H1 (cell line): ENCODE data around the gene CD151. TPM values are rescaled to one million over a fixed set of nuclear protein-coding genes. Genes with fewer than 3 reads are reported as not detected.

Experiments used
- CTCF ChIA-PET: fragments of 300-600 bp; sonication (Branson Sonifier 250); formaldehyde crosslinking; loops from one replicate; lab custom pipeline; 2021; ENCODE audit not compliant: partially characterized antibody; lab: Charles Lee
- POLR2A ChIA-PET: fragments of 300-600 bp; sonication (Branson Sonifier 250); formaldehyde crosslinking; loops from one replicate; lab custom pipeline; 2021; ENCODE audit warnings: inconsistent platforms; ENCODE audit not compliant: partially characterized antibody; lab: Charles Lee
- DNase-seq, 2 experiments: peaks; one replicate each; pipeline versions ENCODE4 v3.0.0 to v3.0.0-alpha.2; 2010 to 2022; ENCODE audit warnings: low spot score in 2 of 2, low read depth in 1 of 2, mixed read lengths in 1 of 2
- FAIRE-seq: peaks from 2 replicates; lab custom pipeline; 2011; peaks lifted over from hg19 to GRCh38; lab: Jason Lieb, UNC
- H2AFZ ChIP-seq: 2 replicates; pipeline ENCODE4 v1.8.1; 2012; ENCODE audit warnings: low read length, inconsistent platforms
- H2AK5ac ChIP-seq: 2 replicates; pipeline ENCODE4 v1.6.1; 2013; ENCODE audit warnings: low read depth, low read length
- H2BK120ac ChIP-seq: replicated peaks from 2 replicates; pipeline ENCODE3; 2013; ENCODE audit warnings: low read depth, low read length, inconsistent platforms
- H2BK12ac ChIP-seq: 2 replicates; pipeline ENCODE4 v1.6.1; 2013; ENCODE audit warnings: low read depth, low read length
- H2BK15ac ChIP-seq: 2 replicates; pipeline ENCODE4 v1.6.1; 2013; ENCODE audit warnings: low read length
- H2BK20ac ChIP-seq: 2 replicates; pipeline ENCODE4 v1.6.1; 2013; ENCODE audit warnings: low read length
- H2BK5ac ChIP-seq: 2 replicates; pipeline ENCODE4 v1.6.1; 2013; ENCODE audit warnings: low read depth, low read length
- H3K14ac ChIP-seq: 2 replicates; pipeline ENCODE4 v1.6.1; 2013; ENCODE audit warnings: inconsistent platforms; ENCODE audit not compliant: insufficient read length
- H3K18ac ChIP-seq: 2 replicates; pipeline ENCODE4 v1.6.1; 2013; ENCODE audit warnings: low read length; ENCODE audit errors: extremely low read depth
- H3K23ac ChIP-seq: 2 replicates; pipeline ENCODE4 v1.6.1; 2013; ENCODE audit warnings: inconsistent platforms; ENCODE audit not compliant: insufficient read length
- H3K23me2 ChIP-seq: 2 replicates; pipeline ENCODE4 v1.6.1; 2013; ENCODE audit warnings: low read depth, low read length
- H3K27ac ChIP-seq: 2 replicates; pipeline ENCODE4 v1.6.1; 2011; ENCODE audit warnings: low read depth, low read length, inconsistent platforms
- H3K27me3 ChIP-seq, 4 experiments: replicated peaks in 1 of 4; 1 replicate in 1 of 4; 2 replicates in 3 of 4; pipeline versions ENCODE4 v1.6.1 to v1.8.1; 2011 to 2013; ENCODE audit warnings: low read length in 3 of 4, mild to moderate bottlenecking in 3 of 4, inconsistent platforms in 2 of 4, mixed read lengths in 2 of 4, moderate library complexity in 1 of 4; ENCODE audit not compliant: control insufficient read depth in 3 of 4, insufficient read depth in 3 of 4; ENCODE audit errors: extremely low read depth in 1 of 4
- H3K36me3 ChIP-seq, 4 experiments: 2 replicates each; pipeline versions ENCODE4 v1.6.1 to v1.8.1; 2011 to 2013; ENCODE audit warnings: mild to moderate bottlenecking in 4 of 4, low read length in 3 of 4, moderate library complexity in 2 of 4, control low read depth in 1 of 4, inconsistent platforms in 1 of 4; ENCODE audit not compliant: insufficient read depth in 4 of 4, control insufficient read depth in 2 of 4
- H3K4ac ChIP-seq: replicated peaks from 2 replicates; pipeline ENCODE3; 2013; ENCODE audit warnings: low read length, low read depth, mixed read lengths, inconsistent platforms; ENCODE audit not compliant: insufficient read length
- H3K4me1 ChIP-seq, 4 experiments: replicated peaks in 1 of 4; 1 replicate in 1 of 4; 2 replicates in 3 of 4; pipeline versions ENCODE4 v1.6.1 to v1.8.1; 2011 to 2013; ENCODE audit warnings: low read length in 3 of 4, inconsistent platforms in 2 of 4, mixed read lengths in 1 of 4; ENCODE audit not compliant: insufficient read depth in 4 of 4, control insufficient read depth in 3 of 4
- H3K4me2 ChIP-seq, 2 experiments: 2 replicates each; pipeline versions ENCODE4 v1.6.1 to v1.8.1; 2011 to 2013; ENCODE audit warnings: low read depth in 2 of 2, low read length in 2 of 2, control low read depth in 1 of 2, inconsistent platforms in 1 of 2, mild to moderate bottlenecking in 1 of 2; ENCODE audit not compliant: insufficient read depth in 1 of 2
- H3K4me3 ChIP-seq, 4 experiments: fragments of 200-600, 300-600 bp in 1 of 4; sonication (generic), shearing (Covaris generic), sonication (Bioruptor Twin) in 1 of 4; 2 replicates each; pipeline versions ENCODE4 v1.5.1 to v1.8.1; 2011 to 2016; ENCODE audit warnings: low read length in 4 of 4, low read depth in 3 of 4, control low read depth in 2 of 4, inconsistent platforms in 2 of 4, mild to moderate bottlenecking in 2 of 4, mixed read lengths in 1 of 4, moderate library complexity in 1 of 4; ENCODE audit not compliant: insufficient read depth in 2 of 4; ENCODE audit errors: extremely low read depth in 1 of 4
- H3K56ac ChIP-seq: replicated peaks from 2 replicates; pipeline ENCODE3; 2013; ENCODE audit warnings: low read depth, mild to moderate bottlenecking, mixed read lengths, low read length, inconsistent platforms; ENCODE audit not compliant: insufficient read length
- H3K79me1 ChIP-seq: 2 replicates; pipeline ENCODE4 v1.6.1; 2013; ENCODE audit warnings: low read depth, low read length, control low read depth
- H3K79me2 ChIP-seq, 2 experiments: 2 replicates each; pipeline versions ENCODE4 v1.6.1 to v1.8.1; 2012 to 2013; ENCODE audit warnings: low read length in 2 of 2, mild to moderate bottlenecking in 2 of 2, inconsistent platforms in 1 of 2; ENCODE audit not compliant: insufficient read depth in 2 of 2, control insufficient read depth in 1 of 2
- H3K9ac ChIP-seq, 4 experiments: replicated peaks in 1 of 4; 1 replicate in 1 of 4; 2 replicates in 3 of 4; pipeline versions ENCODE4 v1.6.1 to v1.8.1; 2011 to 2013; ENCODE audit warnings: low read depth in 3 of 4, low read length in 3 of 4, control low read depth in 2 of 4, mild to moderate bottlenecking in 2 of 4, moderate library complexity in 2 of 4, inconsistent platforms in 1 of 4; ENCODE audit errors: extremely low read depth in 1 of 4
- H3K9me3 ChIP-seq, 2 experiments: 2 replicates each; pipeline versions ENCODE4 v1.6.1 to v1.8.1; 2012 to 2013; ENCODE audit warnings: mild to moderate bottlenecking in 2 of 2, moderate library complexity in 2 of 2, control low read depth in 1 of 2, inconsistent platforms in 1 of 2, low read depth in 1 of 2, low read length in 1 of 2, mixed read lengths in 1 of 2; ENCODE audit not compliant: insufficient read depth in 2 of 2
- H4K20me1 ChIP-seq, 2 experiments: replicated peaks in 1 of 2; 2 replicates each; pipeline versions ENCODE3 to v1.8.1; 2011 to 2013; ENCODE audit warnings: inconsistent platforms in 2 of 2, low read length in 2 of 2, mild to moderate bottlenecking in 1 of 2; ENCODE audit not compliant: insufficient read depth in 2 of 2, control insufficient read depth in 1 of 2
- H4K5ac ChIP-seq: 2 replicates; pipeline ENCODE4 v1.6.1; 2013; ENCODE audit warnings: low read length, low read depth, mixed read lengths, inconsistent platforms; ENCODE audit not compliant: insufficient read length
- H4K8ac ChIP-seq: 2 replicates; pipeline ENCODE4 v1.8.0; 2013; ENCODE audit warnings: mild to moderate bottlenecking, moderate library complexity, low read length, inconsistent platforms; ENCODE audit not compliant: insufficient read depth; ENCODE audit errors: extremely low read depth
- H4K91ac ChIP-seq: replicated peaks from 2 replicates; pipeline ENCODE3; 2013; ENCODE audit warnings: low read length, mixed read lengths, inconsistent platforms; ENCODE audit not compliant: insufficient read length
- CREB1 ChIP-seq: IDR thresholded peaks from 2 replicates; pipeline ENCODE4 v1.6.1; 2012; ENCODE audit warnings: inconsistent platforms
- CTCF ChIP-seq, 3 experiments: IDR thresholded peaks; 1 replicate in 2 of 3; 2 replicates in 1 of 3; pipeline versions ENCODE4 v1.5.1 to v1.6.1; 2011; ENCODE audit warnings: low read length in 3 of 3, mild to moderate bottlenecking in 3 of 3, inconsistent platforms in 2 of 3, low read depth in 1 of 3, moderate library complexity in 1 of 3; ENCODE audit not compliant: insufficient read depth in 1 of 3; ENCODE audit errors: control extremely low read depth in 1 of 3
- SIRT6 ChIP-seq: IDR thresholded peaks from one replicate; pipeline ENCODE4 v1.7.1; 2012; ENCODE audit warnings: low read length, inconsistent platforms
- WGBS, 2 experiments: shearing (Covaris generic) in 1 of 2; methylation state at CpG; one replicate each; pipeline versions ENCODE4 v1.1.6 to v1.1.7; 2013 to 2015; ENCODE audit warnings: low lambda C conversion rate in 2 of 2, mixed read lengths in 2 of 2, inconsistent platforms in 1 of 2, low coverage in 1 of 2, missing lambda C conversion rate in 1 of 2; ENCODE audit not compliant: insufficient replicate concordance in 2 of 2, insufficient coverage in 1 of 2, insufficient read length in 1 of 2; ENCODE audit errors: extremely low coverage in 1 of 2, missing lambda C conversion rate in 1 of 2; 5-methylcytosine and 5-hydroxymethylcytosine counted together
- polyA plus RNA-seq, 7 experiments: library from polyadenylated mRNA; depleted of rRNA in 3 of 7; stranded (reverse) in 5 of 7; unstranded in 2 of 7; fragments of >200 nt in 5 of 7; fragments of 200-250 nt in 2 of 7; gene quantifications; 1 replicate in 5 of 7; 2 replicates in 1 of 7; 4 replicates in 1 of 7; pipeline versions ENCODE4 v1.2.1 to v1.2.3, GENCODE V29; 2011 to 2013; ENCODE audit warnings: missing spikeins in 2 of 7, mixed read lengths in 2 of 7
- total RNA-seq: library from RNA; stranded (reverse); fragmentation: NEBNext Ultra II Directional; extraction: Animal tissue kit (Norgen Biotek cat#: 25700); gene quantifications from 2 replicates; pipeline ENCODE4 v1.2.1, GENCODE V29; 2021

Gene CD151
- total and polyA plus RNA-seq, 2 of the 8 experiments (the other 6 are each of a cell fraction or from before 2014, with no cell fraction given): 101 to 212 TPM

GRCh38 chr11:843086-843734 lies 10.5 kb downstream of the CD151 start:
- Histone ChIP-seq H2BK12ac (peak overlapping the region; percentile 92; the same call in 1 of the 2 replicates), H2BK15ac (no peak overlapping the region), H3K9ac (peak overlapping the region; percentile 42 to 83 (median 52); a peak in 6 of 7 replicates), H2AFZ (no peak overlapping the region), H4K8ac (no peak overlapping the region), H4K91ac (no peak overlapping the region), H3K4me3 (peak overlapping the region; percentile 71 to 96 (median 74)), H3K23ac (no peak overlapping the region), H3K79me2 (peaks cover 0 to 27% of the 10 kb centered on the region in 2 experiments; a peak in 2 of 4 replicates), H3K27ac (no peak overlapping the region; the same call in 1 of the 2 replicates), H3K9me3 (no peaks in the 10 kb centered on the region), H4K5ac (no peak overlapping the region), H2BK5ac (peak overlapping the region; percentile 92; the same call in 1 of the 2 replicates), H3K56ac (peak overlapping the region; percentile 32), H3K27me3 (no peaks in the 10 kb centered on the region; a peak in 2 of 7 replicates), H2BK20ac (no peak overlapping the region), H3K36me3 (peaks cover 10 to 20% (median 18%) of the 10 kb centered on the region in 4 experiments; a peak in 7 of 8 replicates), H3K79me1 (peaks cover 9% of the 10 kb centered on the region; the same call in 1 of the 2 replicates), H2AK5ac (peak overlapping the region; percentile 39; the same call in 1 of the 2 replicates), H2BK120ac (no peak overlapping the region), H3K23me2 (peaks cover 21% of the 10 kb centered on the region; the same call in 1 of the 2 replicates), H4K20me1 (peaks cover 7 to 31% of the 10 kb centered on the region in 2 experiments), H3K4me1 (peaks cover 0 to 38% (median 24%) of the 10 kb centered on the region in 4 experiments; a peak in 6 of 7 replicates), H3K4me2 (peak overlapping the region; percentile 87), H3K4ac (no peak overlapping the region), H3K14ac (no peak overlapping the region), H3K18ac (peak overlapping the region; percentile 90)
- no peak for FAIRE-seq
- CTCF ChIA-PET: interaction anchor here (0.6 to 6.7 kb wide), 13 partner anchors 11 to 1422 kb away, joined by 3 to 74 read pairs (median 4); partner anchors contain the start of genes CD151 and PNPLA2
- TF ChIP-seq CREB1 (0 out of 2 replicates have a peak, but pooled peaks have one; percentile 18), CTCF (IDR thresholded peaks at IDR 0.05; ENCODE audit: control extremely low read depth in 1 of 3, insufficient read depth in 1 of 3, low read depth in 1 of 3, low read length in 3 of 3) (peak in 1 of 3 experiments; percentile 0; a peak in 1 of 4 replicates), SIRT6 (no peak)
- 3% methylated on average over 34 of the region's 53 CpGs; no CpG with 5 or more reads in 1 of the 2 experiments for WGBS, 2 experiments
- no peak for DNase-seq
- POLR2A ChIA-PET: interaction anchor here (0.6 to 40.4 kb wide), 18 partner anchors 14 to 480 kb away, joined by 3 to 1917 read pairs (median 4); partner anchors contain the start of genes CD151, CEND1, CHID1 and CRACR2B
